Hematopoietic multipotent progenitor cell treated with erythropoietin and hydrocortisone succinate and interleukin-3 and kit ligand, for 15 days (in vitro differentiated cells): Measurements from ENCODE around the gene NKAIN1.
"Not testable (repeated sequence)": the region's sequence is repeated elsewhere in the genome, so short reads cannot be mapped to it uniquely, and the experiment has no call there.

Experiments used
- DNase-seq: peaks from one replicate; pipeline ENCODE4 v3.0.0-alpha.2; 2015; ENCODE audit warnings: low spot score

NKAIN1 gene

DNA sequence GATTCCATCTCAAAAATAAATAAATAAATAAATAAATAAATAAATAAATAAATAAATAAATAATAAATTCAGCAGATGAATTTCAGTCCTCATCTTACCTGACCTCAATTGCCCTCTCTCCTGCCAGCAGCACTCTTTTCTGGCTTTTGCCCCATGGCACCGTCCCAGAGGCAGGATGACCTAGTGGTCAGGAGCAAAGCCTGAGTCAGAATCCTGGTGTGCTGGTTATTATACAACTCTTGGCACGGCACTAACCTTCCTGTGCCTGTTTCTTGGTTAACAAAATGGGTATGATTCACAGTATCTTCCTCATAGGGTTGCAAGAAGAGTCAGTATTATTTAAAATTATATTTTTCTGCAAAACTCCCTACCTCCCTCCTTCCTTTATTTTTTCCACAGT is 43.0 kb downstream of the NKAIN1 start:
- DNase-seq: no peak

DNA sequence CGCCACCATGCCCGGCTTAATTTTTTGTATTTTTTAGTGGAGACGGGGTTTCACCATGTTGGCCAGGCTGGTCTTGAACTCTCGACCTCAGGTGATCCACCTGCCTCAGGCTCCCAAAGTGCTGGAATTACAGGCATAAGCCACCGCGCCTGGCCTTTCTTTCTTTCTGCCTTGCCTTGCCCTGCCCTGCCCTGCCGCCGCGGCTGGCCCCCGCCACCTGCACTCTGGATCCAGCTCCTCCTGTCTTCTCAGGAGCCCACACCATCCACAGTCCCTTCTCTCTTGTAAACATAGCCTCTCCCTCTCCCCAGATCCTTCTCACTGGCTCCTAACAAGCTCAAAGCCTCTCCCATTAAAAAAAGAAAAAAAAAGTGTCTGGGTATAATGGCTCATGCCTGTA is 44.4 kb downstream of the NKAIN1 start:
- not testable (repeated sequence) for DNase-seq

DNA sequence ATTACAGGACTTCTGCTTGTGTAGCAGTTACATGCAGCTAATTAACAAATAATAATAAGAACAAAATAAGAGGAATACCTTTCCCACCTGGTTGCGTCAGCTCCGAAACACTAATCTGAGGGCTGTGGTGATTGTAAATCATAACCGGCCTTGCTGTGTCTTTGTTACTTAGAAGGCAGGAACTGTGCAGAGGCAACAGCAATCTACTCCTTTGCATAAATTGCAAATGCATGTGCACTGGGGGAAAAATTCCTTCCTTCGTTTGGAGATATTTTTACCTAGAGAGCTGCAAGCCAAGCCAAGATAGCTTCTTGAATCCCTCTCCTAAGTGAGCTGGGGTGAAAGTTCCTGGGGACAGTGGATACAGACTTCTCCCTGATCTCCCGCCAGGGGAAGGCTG is 46.0 kb downstream of the NKAIN1 start:
- DNase-seq: no peak

DNA sequence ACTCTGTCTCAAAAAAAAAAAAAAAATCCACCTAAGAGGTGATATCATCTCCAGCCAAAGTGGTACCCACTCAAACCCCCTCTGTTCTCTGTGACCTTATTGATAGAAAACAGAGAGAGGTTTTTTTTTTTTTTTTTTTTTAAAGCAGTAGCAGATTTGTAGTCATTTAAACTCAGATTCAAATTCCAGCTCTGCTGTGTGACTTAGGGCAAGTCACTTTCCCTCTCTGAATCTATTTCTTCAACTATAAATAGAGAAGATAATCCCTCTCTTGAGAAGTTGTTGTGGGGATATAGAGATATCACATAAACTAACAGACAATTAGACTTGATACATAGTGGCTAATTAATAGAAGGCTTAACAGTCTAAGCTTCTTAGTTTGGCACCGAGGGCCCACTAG is 48.4 kb downstream of the NKAIN1 start:
- no peak for DNase-seq

DNA sequence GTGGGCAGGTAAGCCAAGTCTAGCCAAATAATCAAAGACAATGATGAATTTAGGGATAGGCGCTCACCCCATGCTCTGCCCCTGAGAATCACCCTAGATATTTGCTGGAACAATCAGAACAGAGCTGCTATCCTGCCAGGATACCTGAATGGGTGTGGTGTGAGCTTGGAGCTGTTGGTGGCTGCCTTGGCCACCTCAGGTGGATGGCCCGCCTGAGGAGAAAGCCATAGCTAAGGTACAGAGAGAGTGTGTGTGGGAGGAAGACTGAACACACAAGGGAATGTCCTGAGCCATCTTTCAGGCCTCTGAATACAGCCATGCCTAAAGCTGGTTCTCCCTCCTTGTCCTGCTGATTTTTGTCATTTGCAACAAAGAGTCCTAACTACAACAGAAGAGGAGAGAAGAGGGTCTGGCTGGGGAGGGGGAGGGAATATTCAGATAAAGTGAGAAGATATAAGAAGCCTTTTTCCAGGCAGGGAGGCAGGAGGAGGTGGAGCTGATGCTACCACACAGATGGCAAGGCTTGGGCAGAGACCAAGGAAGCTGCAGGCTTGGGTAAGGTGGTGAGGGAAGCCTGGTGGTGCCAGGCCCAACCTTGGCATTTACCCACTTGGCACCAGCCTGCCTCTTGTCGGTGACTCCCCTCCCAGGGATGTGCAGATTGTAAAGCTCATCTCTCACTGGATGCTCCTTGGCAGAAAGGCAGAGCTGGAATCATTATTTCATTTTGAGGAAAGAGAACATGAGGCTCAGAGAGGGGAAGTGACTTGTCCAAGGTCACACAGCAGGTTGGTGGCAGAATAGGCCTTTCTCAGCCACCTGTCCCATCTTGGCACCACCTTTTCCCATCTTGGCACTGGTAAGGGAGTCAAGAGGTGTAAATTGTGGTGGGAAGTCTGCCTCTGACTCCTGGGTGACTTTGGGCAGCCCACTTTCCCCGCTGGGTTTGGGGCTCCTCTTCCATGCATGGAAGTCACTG is 49.7 kb downstream of the NKAIN1 start:
- DNase-seq: no peak

DNA sequence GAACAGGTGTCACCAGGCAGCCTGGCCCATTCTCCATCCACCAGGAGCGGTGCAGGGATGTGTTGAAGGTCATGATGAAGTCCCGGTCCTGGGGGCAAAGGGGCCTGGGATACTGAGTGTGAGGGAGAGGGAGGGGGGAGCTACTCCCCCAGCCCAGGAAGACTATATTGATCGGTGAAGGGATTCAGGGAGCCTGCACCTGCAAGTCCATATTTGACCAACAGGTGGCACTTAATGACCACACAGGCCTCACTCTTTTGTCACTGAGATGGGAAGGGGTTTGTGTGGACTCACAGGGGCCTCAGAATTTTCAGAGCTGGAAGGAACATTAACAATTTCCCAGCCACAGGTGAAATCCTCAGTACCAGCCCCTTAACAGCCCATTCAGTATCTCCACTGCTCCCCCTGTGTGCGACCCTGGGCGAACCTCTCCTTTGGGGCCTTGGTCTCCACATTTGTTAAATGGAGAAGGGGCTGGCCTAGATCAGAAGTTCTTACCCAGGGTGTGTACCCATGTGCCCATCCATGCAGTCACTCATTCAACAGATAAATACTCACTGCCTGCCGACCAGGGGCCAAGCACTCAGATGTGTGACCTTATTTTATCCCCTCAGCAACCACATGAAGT is 55.6 kb downstream of the NKAIN1 start:
- peak; percentile 46 for DNase-seq

DNA sequence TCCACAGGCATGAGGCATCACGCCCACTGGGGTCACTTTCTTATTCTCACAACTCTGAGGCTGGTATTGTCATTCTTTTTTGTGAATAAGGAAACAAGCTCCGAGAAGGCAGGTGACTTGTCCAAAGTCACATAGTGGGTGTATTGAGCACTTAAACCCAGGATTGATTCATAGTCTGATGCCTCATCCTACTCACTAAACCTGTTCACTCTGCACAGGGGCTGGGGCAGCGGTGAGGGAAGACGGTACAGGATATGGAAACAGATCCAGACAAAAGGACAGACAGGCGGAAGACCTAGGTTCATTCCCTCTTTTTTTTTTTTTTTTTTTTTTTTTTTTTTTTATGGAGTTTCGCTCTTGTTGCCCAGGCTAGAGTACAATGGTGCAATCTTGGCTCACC is 56.6 kb downstream of the NKAIN1 start:
- DNase-seq: no peak

DNA sequence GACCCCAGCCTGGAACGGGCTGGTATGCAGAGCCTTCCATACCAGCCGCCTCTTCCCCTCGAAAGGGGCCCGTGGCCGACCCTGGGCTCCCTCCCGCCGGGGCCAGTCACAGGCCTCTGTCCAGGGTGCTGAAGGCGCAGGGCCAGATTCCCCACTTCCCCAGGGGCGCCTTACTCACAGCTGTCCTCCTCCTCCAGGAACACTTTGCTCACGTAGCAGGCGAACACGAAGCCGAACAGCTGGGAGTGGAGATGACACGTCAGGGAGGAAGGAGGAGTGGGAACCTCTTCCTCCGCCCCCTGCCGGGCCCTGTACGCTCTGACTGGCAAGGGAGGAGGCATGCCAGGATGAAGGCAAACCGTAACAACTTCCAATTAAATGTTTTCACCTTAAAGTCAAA is 57.3 kb downstream of the NKAIN1 start:
- DNase-seq: peak; percentile 38

DNA sequence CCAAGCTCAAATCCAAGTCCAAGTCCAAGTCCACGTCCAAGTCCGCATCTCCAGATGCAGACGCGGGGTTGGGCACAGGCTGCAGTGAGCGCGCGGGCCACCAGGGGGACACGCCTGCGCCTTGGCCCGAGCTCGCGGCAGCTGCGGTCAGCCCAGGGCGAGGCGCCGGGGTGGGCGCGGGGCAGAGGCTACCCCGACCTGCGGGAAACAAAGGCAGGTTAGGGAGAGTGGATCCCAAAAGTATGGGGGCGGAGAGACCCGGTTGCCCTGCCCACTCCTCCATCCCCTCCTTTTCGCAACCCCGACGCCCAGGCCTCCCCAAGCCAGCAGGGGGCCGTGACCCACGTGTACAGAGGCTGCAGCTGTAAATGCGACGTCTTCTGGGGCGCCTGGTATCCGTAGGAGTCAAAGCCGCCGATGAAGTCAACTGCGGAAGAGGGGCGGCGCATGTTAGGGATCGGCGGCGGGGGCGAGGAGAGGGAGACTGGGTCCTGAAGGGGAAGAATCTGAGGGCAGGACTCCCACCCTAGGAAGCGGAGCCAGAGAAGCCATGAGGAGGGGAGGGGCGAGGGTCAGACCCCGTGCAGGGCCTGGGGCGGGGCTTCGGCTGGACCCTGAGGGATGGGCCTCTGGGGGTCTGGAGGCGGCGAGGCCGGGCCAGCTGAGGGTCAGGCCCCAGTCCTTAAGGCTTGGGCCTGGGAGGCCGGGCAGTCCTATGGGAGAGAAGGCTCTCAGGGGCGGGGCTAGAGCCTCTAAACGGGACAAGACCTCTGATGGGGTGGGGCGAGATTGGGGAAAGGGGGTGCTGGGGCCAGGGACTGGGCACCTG is 58.0 kb downstream of the NKAIN1 start:
- peak; percentile 63 for DNase-seq

DNA sequence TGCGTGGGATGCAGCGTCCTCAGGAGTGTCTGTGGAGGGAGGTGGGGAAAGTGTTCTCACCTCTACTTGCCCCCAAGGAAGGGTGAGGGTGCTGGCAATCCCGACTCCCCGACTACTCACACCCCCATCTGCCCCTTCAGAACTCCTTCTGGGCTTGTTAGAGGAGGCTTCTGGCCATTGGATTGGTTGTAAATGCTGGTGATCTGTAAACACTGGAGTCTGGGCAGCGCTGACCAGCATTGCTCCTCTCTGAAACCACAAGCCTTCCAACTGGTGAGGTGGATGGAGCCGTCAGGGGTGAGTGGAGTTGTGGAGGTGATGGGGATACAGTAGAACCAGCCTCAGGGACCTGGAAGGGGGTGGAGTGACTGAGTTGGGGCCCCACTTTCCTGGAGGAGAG is 59.3 kb downstream of the NKAIN1 start:
- DNase-seq: no peak

DNA sequence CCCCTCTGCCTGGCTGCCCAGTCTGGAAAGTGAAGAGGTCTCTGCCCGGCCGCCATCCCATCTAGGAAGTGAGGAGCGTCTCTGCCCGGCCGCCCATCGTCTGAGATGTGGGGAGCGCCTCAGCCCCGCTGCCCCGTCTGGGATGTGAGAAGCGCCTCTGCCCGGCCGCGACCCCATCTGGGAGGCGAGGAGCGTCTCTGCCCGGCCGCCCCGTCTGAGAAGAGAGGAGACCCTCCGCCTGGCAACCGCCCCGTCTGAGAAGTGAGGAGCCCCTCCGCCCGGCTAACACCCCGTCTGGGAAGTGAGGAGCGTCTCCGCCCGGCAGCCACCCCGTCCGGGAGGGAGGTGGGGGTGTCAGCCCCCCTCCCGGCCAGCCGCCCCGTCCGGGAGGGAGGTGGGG is 63.4 kb downstream of the NKAIN1 start:
- not testable (repeated sequence) for DNase-seq

DNA sequence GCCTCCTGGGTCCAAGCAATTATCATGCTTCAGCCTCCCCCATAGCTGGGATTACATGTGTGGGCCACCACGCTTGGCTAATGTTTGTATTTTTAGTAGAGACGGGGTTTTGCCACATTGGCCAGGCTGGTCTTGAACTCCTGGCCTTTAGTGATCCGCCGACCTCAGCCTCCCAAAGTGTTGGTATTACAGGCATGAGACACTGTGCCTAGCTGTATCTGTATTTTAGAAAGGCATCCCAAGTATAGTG is 69.3 kb downstream of the NKAIN1 start:
- DNase-seq: no peak

DNA sequence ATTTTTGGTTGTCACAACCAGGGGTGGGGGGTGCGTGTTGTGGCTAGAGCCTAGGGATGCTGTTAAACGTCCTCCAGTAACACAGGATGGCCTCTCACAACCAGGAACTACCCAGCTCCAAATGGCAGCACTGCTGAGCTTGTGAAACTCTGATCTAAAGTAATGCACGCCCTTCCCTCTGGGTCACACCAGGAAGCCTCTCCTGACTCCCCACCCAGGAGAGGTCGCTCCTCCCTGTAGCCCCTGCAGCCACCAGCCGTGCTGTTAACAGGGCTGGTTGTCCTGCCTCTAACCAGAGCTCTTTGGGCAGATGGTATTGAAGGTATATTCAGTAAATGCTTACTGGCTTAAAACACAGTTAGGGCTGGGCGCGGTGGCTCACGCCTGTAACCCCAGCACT is 73.2 kb downstream of the NKAIN1 start:
- no peak for DNase-seq

DNA sequence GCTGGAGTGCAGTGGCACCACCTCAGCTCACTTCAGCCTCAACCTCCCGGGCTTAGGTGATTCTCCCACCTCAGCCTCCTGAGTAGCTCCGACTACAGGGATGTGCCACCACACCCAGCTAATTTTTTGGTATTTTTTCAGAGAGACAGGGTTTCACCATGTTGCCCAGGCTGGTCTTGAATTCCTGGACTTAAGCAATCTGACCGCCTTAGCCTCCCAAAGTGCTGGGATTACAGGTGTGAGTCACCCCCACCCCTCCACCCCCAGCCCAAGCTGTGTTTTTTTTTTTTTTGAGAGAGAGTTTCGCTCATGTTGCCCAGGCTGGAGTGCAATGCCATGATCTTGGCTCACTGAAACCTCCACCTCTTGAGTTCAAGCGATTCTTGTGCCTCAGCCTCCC is 75.4 kb downstream of the NKAIN1 start:
- no peak for DNase-seq

DNA sequence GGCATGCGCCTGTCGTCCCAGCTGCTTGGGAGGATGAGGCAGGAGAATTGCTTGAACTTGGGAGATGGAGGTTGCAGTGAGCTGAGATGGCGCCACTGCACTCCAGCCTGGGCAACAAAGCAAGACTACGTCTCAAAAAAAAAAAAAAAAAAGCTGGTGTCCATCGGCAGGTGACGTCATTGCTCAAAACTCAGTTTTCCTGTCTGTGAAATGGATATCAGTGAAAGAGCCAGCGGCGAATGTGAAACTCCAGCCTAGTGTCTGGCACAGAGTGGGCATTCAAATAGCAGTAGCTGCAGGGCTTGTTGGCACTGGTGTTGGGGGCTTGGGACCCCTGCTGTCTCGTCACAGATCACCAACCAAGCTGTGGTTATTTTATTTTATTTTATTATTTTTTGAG is 75.8 kb downstream of the NKAIN1 start:
- no peak for DNase-seq

DNA sequence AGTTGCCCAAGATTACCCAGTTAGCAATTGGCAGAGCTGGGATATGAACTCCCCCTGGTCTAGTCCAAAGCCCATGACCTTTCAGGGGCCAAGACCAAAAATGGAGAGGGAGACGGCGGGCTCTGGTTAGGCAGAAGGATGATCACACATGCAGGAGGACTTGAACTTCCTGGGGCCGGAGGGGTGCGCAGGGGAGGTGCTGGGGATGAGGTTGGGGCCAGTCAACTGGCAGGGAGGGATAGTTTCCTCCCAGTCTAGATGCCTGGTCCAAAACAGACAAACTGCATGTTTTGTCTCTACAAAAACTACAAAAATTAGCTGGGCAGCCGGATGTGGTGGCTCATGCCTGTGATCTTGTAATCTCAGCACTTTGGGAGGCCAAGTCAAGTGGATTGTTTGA is 78.1 kb downstream of the NKAIN1 start:
- DNase-seq: no peak

DNA sequence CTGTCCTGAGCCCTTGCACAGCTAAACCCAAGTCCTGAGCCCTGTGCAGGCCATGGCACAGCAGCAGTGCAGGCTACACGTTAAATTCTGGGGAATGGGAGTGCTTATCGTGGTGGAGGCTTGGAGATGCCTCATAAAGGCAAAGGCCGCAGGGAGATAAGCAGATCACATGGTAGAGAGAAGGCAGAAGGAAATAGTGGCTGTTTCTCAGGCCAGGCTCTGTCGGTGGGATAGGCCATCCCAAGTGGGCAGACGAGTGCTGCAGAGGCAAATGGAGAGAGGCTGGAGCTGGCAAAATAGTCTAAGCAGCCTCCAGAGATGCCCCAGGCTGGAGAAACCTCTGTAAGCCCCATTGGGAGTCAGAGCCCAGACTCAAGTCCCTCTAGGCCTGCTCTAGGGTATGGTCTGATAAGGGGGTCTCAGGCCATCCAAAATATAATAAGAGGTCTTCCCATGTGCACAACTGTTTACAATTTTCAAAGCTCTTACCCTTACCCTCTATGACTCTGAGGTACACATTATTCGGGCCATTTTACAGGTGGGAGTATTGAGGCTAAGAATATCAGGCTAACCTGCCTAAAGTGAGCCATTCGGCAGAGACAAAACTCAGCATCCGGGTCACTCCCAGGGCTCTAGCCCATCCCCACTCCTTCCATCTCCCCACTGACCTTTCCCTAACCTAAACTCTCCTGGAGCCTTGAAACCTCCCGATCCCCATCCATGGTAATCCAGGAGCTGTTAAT is 79.6 kb downstream of the NKAIN1 start:
- peak; percentile 35 for DNase-seq

DNA sequence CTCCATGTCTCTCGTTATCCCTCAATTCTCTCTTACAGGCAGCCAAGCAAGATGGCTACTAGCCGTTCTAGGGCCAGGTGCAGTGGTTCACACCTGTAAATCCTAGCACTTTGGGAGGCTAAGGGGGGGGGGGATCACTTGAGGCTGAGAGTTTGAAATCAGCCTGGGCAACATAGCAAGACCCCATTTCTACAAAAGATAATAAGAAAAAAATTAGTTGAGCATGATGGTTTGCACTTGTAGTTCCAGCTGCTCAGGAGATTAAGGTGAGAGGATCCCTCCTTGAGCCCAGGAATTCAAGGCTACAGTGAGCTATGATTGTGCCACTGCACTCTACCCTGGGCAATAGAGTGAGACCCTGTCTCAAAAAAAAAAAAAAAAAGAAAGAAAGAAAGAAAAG is 80.4 kb downstream of the NKAIN1 start:
- DNase-seq: no peak

DNA sequence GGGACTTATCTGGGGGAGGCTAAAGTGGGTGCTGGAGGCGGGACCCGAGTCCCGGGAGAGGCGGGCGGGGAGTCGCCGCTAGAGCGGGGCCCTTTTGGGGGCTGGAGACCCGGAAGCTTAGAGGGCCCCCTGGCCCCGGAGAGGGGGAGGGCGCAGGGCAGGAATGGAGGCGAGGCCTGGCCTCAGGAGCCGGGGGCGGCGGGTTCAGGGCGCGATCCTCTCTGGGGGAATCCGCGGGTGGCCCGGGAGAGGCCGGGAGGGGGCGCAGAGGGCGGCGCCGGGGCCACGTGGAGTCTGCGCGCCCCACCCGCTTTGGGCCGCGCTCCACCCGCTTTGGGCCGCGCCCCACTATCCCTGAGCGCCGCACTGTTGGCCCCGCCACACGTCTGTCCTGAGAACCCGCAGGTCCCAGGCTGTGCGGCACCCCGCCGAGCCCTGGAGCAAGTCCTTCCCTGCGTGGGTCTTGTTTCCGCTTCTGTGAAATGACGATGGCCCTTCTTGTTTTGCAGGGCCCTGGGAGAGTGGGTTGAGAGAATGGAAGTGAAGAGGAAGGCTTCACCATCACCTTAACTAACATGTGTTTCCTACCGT is 84.4 kb downstream of the NKAIN1 start:
- peak; percentile 64 for DNase-seq

DNA sequence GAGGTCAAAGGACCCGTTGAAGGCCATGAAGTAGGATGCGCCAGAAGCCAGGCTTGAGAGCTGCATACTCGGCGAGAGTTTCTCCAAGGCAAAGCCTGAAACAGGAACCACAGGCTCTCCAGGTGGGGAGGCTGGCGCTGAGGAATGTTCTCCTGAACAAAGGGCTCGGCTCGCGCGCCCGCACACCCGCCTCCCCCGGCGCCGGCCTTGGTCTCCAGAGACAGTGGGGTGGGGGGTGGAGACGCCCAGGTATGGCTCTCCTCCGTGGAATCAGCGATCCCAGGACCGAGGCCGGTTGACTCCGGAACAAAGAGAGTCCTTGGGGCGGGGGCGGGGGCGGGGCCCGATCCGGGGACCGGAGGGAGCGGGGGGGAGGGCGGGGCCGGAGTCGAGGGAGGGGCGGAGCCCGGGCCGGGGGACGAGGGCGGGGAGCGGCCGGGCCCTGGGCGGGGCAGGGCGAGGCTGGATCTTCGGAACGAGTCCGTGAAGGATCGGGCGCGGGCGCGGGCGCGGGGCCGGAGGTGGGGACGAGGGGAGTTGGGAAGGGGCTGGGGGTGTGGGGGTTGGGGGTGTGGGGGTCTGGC is 85.0 kb downstream of the NKAIN1 start:
- peak; percentile 36 for DNase-seq

DNA sequence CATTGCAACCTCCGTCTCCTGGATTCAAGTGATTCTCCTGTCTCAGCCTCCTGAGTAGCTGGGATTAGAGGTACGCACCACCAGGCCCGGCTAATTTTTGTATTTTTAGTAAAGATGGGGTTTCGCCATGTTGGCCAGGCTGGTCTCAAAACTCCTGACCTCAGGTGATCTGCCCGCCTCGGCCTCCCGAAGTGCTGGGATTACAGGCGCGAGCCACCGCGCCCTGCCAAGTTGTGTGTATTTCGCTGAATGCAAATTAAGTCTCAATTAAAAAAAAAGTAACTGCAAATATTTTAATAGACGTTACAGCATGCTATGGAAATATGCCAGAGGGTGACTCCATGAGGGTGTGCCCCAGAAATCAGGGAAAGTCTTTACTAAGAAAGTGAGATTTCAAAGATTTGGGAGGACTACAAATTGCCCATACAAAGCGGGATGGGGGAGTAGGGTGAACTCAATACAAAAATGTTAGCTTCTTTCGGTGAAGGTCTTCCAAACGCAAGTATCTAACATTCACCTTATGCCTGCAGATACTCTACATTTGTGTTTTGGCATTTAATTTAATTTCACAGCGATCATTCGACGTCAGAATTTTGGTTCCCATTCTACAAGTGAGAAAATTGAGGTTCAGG is 85.6 kb downstream of the NKAIN1 start:
- DNase-seq: no peak
